NCI-H510A (cell line): ENCODE data around the gene P4HA1.

Experiments
- DNase-seq: peaks from one replicate; lab custom pipeline; 2025; lab: John Stamatoyannopoulos, UW

Gene P4HA1

DNA sequence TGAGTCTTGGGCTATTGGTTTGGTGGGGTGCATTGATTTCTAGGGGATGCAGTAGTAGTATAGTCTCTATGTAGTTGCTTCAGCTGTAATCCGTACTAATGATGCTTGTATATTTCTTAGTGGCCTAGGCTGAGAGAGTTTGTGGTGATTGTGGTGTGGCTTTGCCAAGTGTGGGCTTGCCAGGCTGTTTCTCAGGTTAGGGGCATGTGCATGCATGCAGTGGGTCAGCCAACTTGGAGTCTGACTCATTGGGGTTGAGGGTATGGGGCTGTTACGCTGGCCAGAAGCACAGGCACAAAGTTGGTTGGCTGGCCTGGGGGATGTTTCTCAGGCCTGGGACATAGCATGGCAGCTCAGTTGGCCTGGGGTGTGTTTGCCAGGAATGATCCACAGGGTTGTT, 116.3 kb downstream of the P4HA1 start:
- no peak for DNase-seq

- no peak for DNase-seq
Observed at GRCh38 chr10:72979709-72980108, 117.0 kb downstream of the P4HA1 start.

DNA sequence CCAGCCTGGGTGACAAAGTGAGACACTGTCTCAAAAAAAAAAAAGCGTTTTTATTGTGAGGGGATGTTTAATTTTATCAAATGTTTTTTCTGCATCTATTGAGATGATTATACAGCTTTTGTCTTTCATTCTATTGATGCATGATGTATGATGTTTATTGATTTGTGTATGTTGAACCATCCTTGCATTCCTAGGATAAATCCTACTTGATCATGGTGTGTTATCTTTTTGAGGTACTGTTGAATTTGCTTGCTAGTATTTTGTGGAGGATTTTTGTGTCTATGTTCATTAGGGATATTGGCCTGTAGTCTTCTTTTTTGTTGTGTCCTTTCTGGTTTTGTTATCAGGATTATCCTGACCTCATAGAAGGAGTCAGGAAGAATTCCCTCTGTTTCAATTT, 119.8 kb downstream of the P4HA1 start:
- no peak for DNase-seq
